GM12891 (cell line): Measurements from ENCODE around the gene CBFB.

Source experiments
- DNase-seq: peaks from one replicate; pipeline ENCODE4 v3.0.0; 2011; ENCODE audit warnings: low spot score; ENCODE audit not compliant: insufficient read length
- FAIRE-seq: peaks from 2 replicates; lab custom pipeline; 2011; peaks lifted over from hg19 to GRCh38; lab: Jason Lieb, UNC
- PAX5 ChIP-seq: IDR thresholded peaks from 2 replicates; pipeline ENCODE4 v1.6.1; 2011; ENCODE audit warnings: low read length, moderate library complexity, mild to moderate bottlenecking; ENCODE audit not compliant: insufficient read depth, severe bottlenecking
- POLR2A ChIP-seq: IDR thresholded peaks from 2 replicates; pipeline ENCODE4 v1.6.1; 2011; ENCODE audit warnings: low read depth, low read length, control low read depth
- POLR2AphosphoS5 ChIP-seq: IDR thresholded peaks from 2 replicates; pipeline ENCODE4 v1.6.1; 2011; ENCODE audit warnings: low read depth, low read length, control low read depth
- POU2F2 ChIP-seq: IDR thresholded peaks from 2 replicates; pipeline ENCODE4 v1.6.1; 2011; ENCODE audit warnings: low read depth, mild to moderate bottlenecking, control low read depth, low read length, moderate library complexity
- SPI1 ChIP-seq: IDR thresholded peaks from 2 replicates; pipeline ENCODE4 v1.6.1; 2011; ENCODE audit warnings: low read depth, low read length, control low read depth
- TAF1 ChIP-seq: IDR thresholded peaks from 2 replicates; pipeline ENCODE4 v1.6.1; 2011; ENCODE audit warnings: low read depth, low read length, control low read depth

Gene CBFB

GRCh38 chr16:67144943-67145342 lies 116.0 kb downstream of the CBFB start:
- no peak for TF ChIP-seq POLR2AphosphoS5
- TF ChIP-seq SPI1 = no peak
- TF ChIP-seq PAX5 = no peak
- no peak for TF ChIP-seq TAF1
- TF ChIP-seq POU2F2 = no peak
- TF ChIP-seq POLR2A = no peak
- no peak for DNase-seq
- FAIRE-seq = no peak

- FAIRE-seq (no peak), DNase-seq (no peak)
- no peak for TF ChIP-seq POLR2AphosphoS5
- no peak for TF ChIP-seq PAX5
- no peak for TF ChIP-seq SPI1
- no peak for TF ChIP-seq POLR2A
- no peak for TF ChIP-seq POU2F2
- TF ChIP-seq TAF1 = no peak
Observed at GRCh38 chr16:67145746-67146145, 116.8 kb downstream of the CBFB start.

GRCh38 chr16:67146523-67147357 lies 117.8 kb downstream of the CBFB start:
- TF ChIP-seq POLR2AphosphoS5 = no peak
- no peak for TF ChIP-seq PAX5
- no peak for TF ChIP-seq POU2F2
- no peak for TF ChIP-seq TAF1
- TF ChIP-seq POLR2A = no peak
- no peak for TF ChIP-seq SPI1
- no peak for DNase-seq
- no peak for FAIRE-seq

- FAIRE-seq (no peak), DNase-seq (no peak)
- no peak for TF ChIP-seq POLR2A
- no peak for TF ChIP-seq POU2F2
- TF ChIP-seq PAX5 = no peak
- no peak for TF ChIP-seq TAF1
- no peak for TF ChIP-seq SPI1
- TF ChIP-seq POLR2AphosphoS5 = no peak
Observed at GRCh38 chr16:67147437-67148140, 118.6 kb downstream of the CBFB start.

- no peak for FAIRE-seq
- DNase-seq = no peak
- TF ChIP-seq PAX5 (no peak), POU2F2 (no peak), TAF1 (no peak), POLR2A (no peak), POLR2AphosphoS5 (no peak), SPI1 (no peak)
Observed at GRCh38 chr16:67148221-67148620, 119.3 kb downstream of the CBFB start.

- no peak for DNase-seq
- no peak for FAIRE-seq
- TF ChIP-seq POLR2A (no peak), POLR2AphosphoS5 (no peak), SPI1 (no peak), PAX5 (no peak), POU2F2 (no peak), TAF1 (no peak)
Observed at GRCh38 chr16:67148656-67149275, 119.8 kb downstream of the CBFB start.

- FAIRE-seq (no peak), DNase-seq (no peak)
- no peak for TF ChIP-seq POLR2AphosphoS5
- TF ChIP-seq POLR2A = no peak
- TF ChIP-seq POU2F2 = no peak
- TF ChIP-seq SPI1 = no peak
- TF ChIP-seq TAF1 = no peak
- no peak for TF ChIP-seq PAX5
Observed at GRCh38 chr16:67149276-67150046, 120.5 kb downstream of the CBFB start.

- DNase-seq = peak; percentile 75
- TF ChIP-seq POLR2A (no peak), TAF1 (no peak), SPI1 (no peak), POLR2AphosphoS5 (no peak), PAX5 (no peak), POU2F2 (no peak)
- FAIRE-seq = peak; percentile 26
Observed at GRCh38 chr16:67150047-67150832, 121.3 kb downstream of the CBFB start.
